HG02840 (cell line): ENCODE data around the gene TBX10.

Experiments
- ATAC-seq: cut with Tn5 transposase; IDR thresholded peaks from one replicate; pipeline ENCODE4 v1.9.1; 2021; ENCODE audit warnings: mild to moderate bottlenecking, moderate library complexity, moderate number of reproducible peaks; ENCODE audit not compliant: unreplicated experiment, low FRiP score

TBX10 gene

GRCh38 chr11:67583247-67584204 lies 56.0 kb downstream of the TBX10 start, which contains the start of gene GSTP1:
GSTP1 (plus strand) TSS chr11:67583812; CDS start chr11:67583844, 32 bp downstream.
- ATAC-seq: peak; percentile 57

GRCh38 chr11:67582011-67582410 lies 57.6 kb downstream of the TBX10 start:
- ATAC-seq: no peak

- no peak for ATAC-seq
Observed at GRCh38 chr11:67581469-67581868, 58.1 kb downstream of the TBX10 start.
